GM23338 (cell line): ENCODE results near the gene NIPAL3. TPM values are rescaled to one million over a fixed set of nuclear protein-coding genes. Genes with fewer than 3 reads are reported as not detected.

Experiments used
- ATAC-seq: fragments of 200-7000 bp; cut with Tn5 transposase; 3 replicates; pipeline ENCODE4 v1.9.1; 2020
- DNase-seq: peaks from one replicate; pipeline ENCODE4 v3.0.0-alpha.2; 2015; ENCODE audit warnings: low spot score
- H2AFZ ChIP-seq: fragments of 200-600 bp; sonication (generic); 2 replicates; pipeline ENCODE4 v1.8.0; 2016; ENCODE audit warnings: antibody characterized with exemption, mild to moderate bottlenecking, moderate library complexity
- H3F3A ChIP-seq: fragments of 200-600 bp; sonication (generic); replicated peaks from 2 replicates; pipeline ENCODE4 v1.8.0; 2017; ENCODE audit warnings: antibody characterized with exemption, mixed run types, low read depth
- H3K27ac ChIP-seq: fragments of 200-600 bp; sonication (generic); 2 replicates; pipeline ENCODE4 v1.6.1; 2016; ENCODE audit warnings: low read depth
- H3K27me3 ChIP-seq: fragments of 200-600 bp; sonication (generic); 2 replicates; pipeline ENCODE4 v1.8.0; 2016; ENCODE audit warnings: mild to moderate bottlenecking, mixed run types, moderate library complexity; ENCODE audit not compliant: insufficient read depth
- H3K36me3 ChIP-seq: fragments of 200-600 bp; sonication (generic); 2 replicates; pipeline ENCODE4 v1.8.0; 2016; ENCODE audit warnings: mild to moderate bottlenecking; ENCODE audit not compliant: insufficient read depth
- H3K4me1 ChIP-seq: fragments of 200-600 bp; sonication (generic); 2 replicates; pipeline ENCODE4 v1.8.0; 2016; ENCODE audit warnings: mild to moderate bottlenecking, moderate library complexity; ENCODE audit not compliant: insufficient read depth
- H3K4me2 ChIP-seq: fragments of 200-600 bp; sonication (generic); 2 replicates; pipeline ENCODE4 v1.7.1; 2017; ENCODE audit warnings: mixed run types
- H3K4me3 ChIP-seq: fragments of 200-600 bp; sonication (generic); 2 replicates; pipeline ENCODE4 v1.6.1; 2016; ENCODE audit warnings: mixed run types
- H3K79me2 ChIP-seq: fragments of 200-600 bp; sonication (generic); replicated peaks from 2 replicates; pipeline ENCODE4 v1.8.0; 2017; ENCODE audit warnings: mild to moderate bottlenecking; ENCODE audit not compliant: insufficient read depth
- H3K9me2 ChIP-seq: fragments of 200-600 bp; sonication (generic); 2 replicates; pipeline ENCODE4 v1.8.0; 2017; ENCODE audit not compliant: insufficient read depth
- H4K20me1 ChIP-seq: fragments of 200-600 bp; sonication (generic); replicated peaks from 2 replicates; pipeline ENCODE4 v1.8.0; 2017; ENCODE audit warnings: mild to moderate bottlenecking; ENCODE audit not compliant: insufficient read depth
- H3K27ac Mint-ChIP-seq: 2 replicates; pipeline ENCODE4 v1.8.0; 2020; ENCODE audit warnings: inconsistent platforms, mild to moderate bottlenecking, moderate library complexity, mixed read lengths
- H3K27me3 Mint-ChIP-seq: 3 replicates; pipeline ENCODE4 v1.8.0; 2022; ENCODE audit warnings: low read depth, mild to moderate bottlenecking, moderate library complexity, mixed read lengths, inconsistent platforms; ENCODE audit not compliant: insufficient read depth, poor library complexity
- H3K36me3 Mint-ChIP-seq: 3 replicates; pipeline ENCODE4 v1.8.0; 2021; ENCODE audit warnings: low read depth, mild to moderate bottlenecking, inconsistent platforms, moderate library complexity, mixed read lengths
- H3K4me1 Mint-ChIP-seq: 3 replicates; pipeline ENCODE4 v1.8.0; 2020; ENCODE audit warnings: mild to moderate bottlenecking, inconsistent platforms, mixed read lengths
- H3K4me3 Mint-ChIP-seq: 3 replicates; pipeline ENCODE4 v1.8.0; 2021; ENCODE audit warnings: moderate library complexity, mild to moderate bottlenecking, inconsistent platforms, mixed read lengths
- H3K9me3 Mint-ChIP-seq: 3 replicates; pipeline ENCODE4 v1.8.0; 2020; ENCODE audit warnings: moderate library complexity, mild to moderate bottlenecking, inconsistent platforms, mixed read lengths
- CTCF ChIP-seq, 2 experiments: fragments of 200-600 bp in 1 of 2; sonication (generic) in 1 of 2; conservative IDR thresholded peaks; 2 replicates each; pipeline versions ENCODE4 v1.5.1 to v1.6.1; 2016 to 2017; ENCODE audit warnings: antibody characterized with exemption in 2 of 2, low read depth in 2 of 2, mild to moderate bottlenecking in 2 of 2, moderate library complexity in 1 of 2
- EZH2phosphoT487 ChIP-seq: fragments of 200-600 bp; sonication (generic); IDR thresholded peaks from one replicate; pipeline ENCODE4 v1.8.1; 2018; ENCODE audit warnings: antibody characterized with exemption; ENCODE audit not compliant: unreplicated experiment
- JUNB ChIP-seq: IDR thresholded peaks from one replicate; pipeline ENCODE4 v1.6.1; 2016; ENCODE audit warnings: antibody characterized with exemption; ENCODE audit not compliant: unreplicated experiment
- NANOG ChIP-seq: IDR thresholded peaks from 2 replicates; pipeline ENCODE4 v1.6.1; 2016; ENCODE audit warnings: antibody characterized with exemption, borderline replicate concordance
- POLR2AphosphoS5 ChIP-seq: IDR thresholded peaks from 2 replicates; pipeline ENCODE4 v1.6.1; 2016; ENCODE audit warnings: antibody characterized with exemption, low read depth
- ZNF114 ChIP-seq: fragments of 250-450 bp; sonication (Bioruptor Pico); IDR thresholded peaks from 2 replicates; pipeline ENCODE4 v1.5.0; 2020; ENCODE audit warnings: mild to moderate bottlenecking, moderate library complexity
- ZNF331 ChIP-seq: fragments of 250-450 bp; sonication (Bioruptor Pico); IDR thresholded peaks from 2 replicates; pipeline ENCODE4 v1.5.0; 2020; ENCODE audit warnings: low read depth, mild to moderate bottlenecking, moderate library complexity
- polyA plus RNA-seq: library from polyadenylated mRNA; unstranded; fragments of >200 nt; fragmentation: Nextera tagmentation; extraction: Ambion mirVana; gene quantifications from 2 replicates; pipeline ENCODE4 v1.2.1, GENCODE V29; 2016
- total RNA-seq: library from RNA; depleted of rRNA; stranded (reverse); fragments of >200 nt; shearing (Covaris generic); gene quantifications from 2 replicates; pipeline ENCODE4 v1.2.3, GENCODE V29; 2014
- TF ChIP-seq, protein P1 (sequence below): fragments of 250-450 bp; sonication (Bioruptor Pico); IDR thresholded peaks from 2 replicates; pipeline ENCODE4 v1.5.0; 2020; ENCODE audit warnings: mild to moderate bottlenecking, moderate library complexity
- TF ChIP-seq, protein P2 (sequence below): IDR thresholded peaks from 2 replicates; pipeline ENCODE4 v1.6.1; 2016; ENCODE audit warnings: antibody characterized with exemption
- TF ChIP-seq, protein P3 (sequence below): IDR thresholded peaks from one replicate; pipeline ENCODE4 v1.6.1; 2018; ENCODE audit warnings: antibody characterized with exemption; ENCODE audit not compliant: unreplicated experiment

Gene NIPAL3
- total and polyA plus RNA-seq, 2 experiments from 2014 or later: 5.5 to 9.6 TPM

- Histone ChIP-seq H3K79me2 (no peaks in the 10 kb centered on the region), H3K4me2 (no peak overlapping the region), H3K4me1 (no peaks in the 10 kb centered on the region), H3K27ac (no peak overlapping the region), H2AFZ (no peak overlapping the region), H3K4me3 (no peak overlapping the region), H3F3A (no peaks in the 10 kb centered on the region), H3K9me2 (no peaks in the 10 kb centered on the region), H3K27me3 (no peaks in the 10 kb centered on the region), H4K20me1 (no peaks in the 10 kb centered on the region), H3K36me3 (no peaks in the 10 kb centered on the region)
- ATAC-seq: no peak
- Mint-ChIP-seq H3K4me3 (no peak overlapping the region), H3K9me3 (no peaks in the 10 kb centered on the region; the same call in 2 of the 3 replicates), H3K4me1 (peaks cover 7% of the 10 kb centered on the region), H3K27ac (no peak overlapping the region), H3K27me3 (peaks cover 14% of the 10 kb centered on the region), H3K36me3 (peaks cover 3% of the 10 kb centered on the region; the same call in 1 of the 3 replicates)
- no peak for TF ChIP-seq EZH2phosphoT487
- TF ChIP-seq POLR2AphosphoS5: no peak
- TF ChIP-seq ZNF114 (CRISPR knock-in tag): no peak
- TF ChIP-seq, protein P1, sequence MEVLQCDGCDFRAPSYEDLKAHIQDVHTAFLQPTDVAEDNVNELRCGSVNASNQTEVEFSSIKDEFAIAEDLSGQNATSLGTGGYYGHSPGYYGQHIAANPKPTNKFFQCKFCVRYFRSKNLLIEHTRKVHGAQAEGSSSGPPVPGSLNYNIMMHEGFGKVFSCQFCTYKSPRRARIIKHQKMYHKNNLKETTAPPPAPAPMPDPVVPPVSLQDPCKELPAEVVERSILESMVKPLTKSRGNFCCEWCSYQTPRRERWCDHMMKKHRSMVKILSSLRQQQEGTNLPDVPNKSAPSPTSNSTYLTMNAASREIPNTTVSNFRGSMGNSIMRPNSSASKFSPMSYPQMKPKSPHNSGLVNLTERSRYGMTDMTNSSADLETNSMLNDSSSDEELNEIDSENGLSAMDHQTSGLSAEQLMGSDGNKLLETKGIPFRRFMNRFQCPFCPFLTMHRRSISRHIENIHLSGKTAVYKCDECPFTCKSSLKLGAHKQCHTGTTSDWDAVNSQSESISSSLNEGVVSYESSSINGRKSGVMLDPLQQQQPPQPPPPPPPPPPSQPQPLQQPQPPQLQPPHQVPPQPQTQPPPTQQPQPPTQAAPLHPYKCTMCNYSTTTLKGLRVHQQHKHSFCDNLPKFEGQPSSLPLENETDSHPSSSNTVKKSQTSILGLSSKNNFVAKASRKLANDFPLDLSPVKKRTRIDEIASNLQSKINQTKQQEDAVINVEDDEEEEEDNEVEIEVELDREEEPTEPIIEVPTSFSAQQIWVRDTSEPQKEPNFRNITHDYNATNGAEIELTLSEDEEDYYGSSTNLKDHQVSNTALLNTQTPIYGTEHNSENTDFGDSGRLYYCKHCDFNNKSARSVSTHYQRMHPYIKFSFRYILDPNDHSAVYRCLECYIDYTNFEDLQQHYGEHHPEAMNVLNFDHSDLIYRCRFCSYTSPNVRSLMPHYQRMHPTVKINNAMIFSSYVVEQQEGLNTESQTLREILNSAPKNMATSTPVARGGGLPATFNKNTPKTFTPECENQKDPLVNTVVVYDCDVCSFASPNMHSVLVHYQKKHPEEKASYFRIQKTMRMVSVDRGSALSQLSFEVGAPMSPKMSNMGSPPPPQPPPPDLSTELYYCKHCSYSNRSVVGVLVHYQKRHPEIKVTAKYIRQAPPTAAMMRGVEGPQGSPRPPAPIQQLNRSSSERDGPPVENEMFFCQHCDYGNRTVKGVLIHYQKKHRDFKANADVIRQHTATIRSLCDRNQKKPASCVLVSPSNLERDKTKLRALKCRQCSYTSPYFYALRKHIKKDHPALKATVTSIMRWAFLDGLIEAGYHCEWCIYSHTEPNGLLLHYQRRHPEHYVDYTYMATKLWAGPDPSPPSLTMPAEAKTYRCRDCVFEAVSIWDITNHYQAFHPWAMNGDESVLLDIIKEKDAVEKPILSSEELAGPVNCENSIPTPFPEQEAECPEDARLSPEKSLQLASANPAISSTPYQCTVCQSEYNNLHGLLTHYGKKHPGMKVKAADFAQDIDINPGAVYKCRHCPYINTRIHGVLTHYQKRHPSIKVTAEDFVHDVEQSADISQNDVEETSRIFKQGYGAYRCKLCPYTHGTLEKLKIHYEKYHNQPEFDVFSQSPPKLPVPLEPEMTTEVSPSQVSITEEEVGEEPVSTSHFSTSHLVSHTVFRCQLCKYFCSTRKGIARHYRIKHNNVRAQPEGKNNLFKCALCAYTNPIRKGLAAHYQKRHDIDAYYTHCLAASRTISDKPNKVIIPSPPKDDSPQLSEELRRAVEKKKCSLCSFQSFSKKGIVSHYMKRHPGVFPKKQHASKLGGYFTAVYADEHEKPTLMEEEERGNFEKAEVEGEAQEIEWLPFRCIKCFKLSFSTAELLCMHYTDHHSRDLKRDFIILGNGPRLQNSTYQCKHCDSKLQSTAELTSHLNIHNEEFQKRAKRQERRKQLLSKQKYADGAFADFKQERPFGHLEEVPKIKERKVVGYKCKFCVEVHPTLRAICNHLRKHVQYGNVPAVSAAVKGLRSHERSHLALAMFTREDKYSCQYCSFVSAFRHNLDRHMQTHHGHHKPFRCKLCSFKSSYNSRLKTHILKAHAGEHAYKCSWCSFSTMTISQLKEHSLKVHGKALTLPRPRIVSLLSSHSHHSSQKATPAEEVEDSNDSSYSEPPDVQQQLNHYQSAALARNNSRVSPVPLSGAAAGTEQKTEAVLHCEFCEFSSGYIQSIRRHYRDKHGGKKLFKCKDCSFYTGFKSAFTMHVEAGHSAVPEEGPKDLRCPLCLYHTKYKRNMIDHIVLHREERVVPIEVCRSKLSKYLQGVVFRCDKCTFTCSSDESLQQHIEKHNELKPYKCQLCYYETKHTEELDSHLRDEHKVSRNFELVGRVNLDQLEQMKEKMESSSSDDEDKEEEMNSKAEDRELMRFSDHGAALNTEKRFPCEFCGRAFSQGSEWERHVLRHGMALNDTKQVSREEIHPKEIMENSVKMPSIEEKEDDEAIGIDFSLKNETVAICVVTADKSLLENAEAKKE (CRISPR knock-in tag): no peak
- no peak for TF ChIP-seq NANOG
- no peak for TF ChIP-seq JUNB
- TF ChIP-seq, protein P2, sequence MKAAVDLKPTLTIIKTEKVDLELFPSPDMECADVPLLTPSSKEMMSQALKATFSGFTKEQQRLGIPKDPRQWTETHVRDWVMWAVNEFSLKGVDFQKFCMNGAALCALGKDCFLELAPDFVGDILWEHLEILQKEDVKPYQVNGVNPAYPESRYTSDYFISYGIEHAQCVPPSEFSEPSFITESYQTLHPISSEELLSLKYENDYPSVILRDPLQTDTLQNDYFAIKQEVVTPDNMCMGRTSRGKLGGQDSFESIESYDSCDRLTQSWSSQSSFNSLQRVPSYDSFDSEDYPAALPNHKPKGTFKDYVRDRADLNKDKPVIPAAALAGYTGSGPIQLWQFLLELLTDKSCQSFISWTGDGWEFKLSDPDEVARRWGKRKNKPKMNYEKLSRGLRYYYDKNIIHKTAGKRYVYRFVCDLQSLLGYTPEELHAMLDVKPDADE: no peak
- no peak for TF ChIP-seq CTCF (conservative IDR thresholded peaks at IDR 0.05; ENCODE audit: low read depth in 2 of 2)
- no peak for TF ChIP-seq ZNF331 (CRISPR knock-in tag)
- TF ChIP-seq, protein P3, sequence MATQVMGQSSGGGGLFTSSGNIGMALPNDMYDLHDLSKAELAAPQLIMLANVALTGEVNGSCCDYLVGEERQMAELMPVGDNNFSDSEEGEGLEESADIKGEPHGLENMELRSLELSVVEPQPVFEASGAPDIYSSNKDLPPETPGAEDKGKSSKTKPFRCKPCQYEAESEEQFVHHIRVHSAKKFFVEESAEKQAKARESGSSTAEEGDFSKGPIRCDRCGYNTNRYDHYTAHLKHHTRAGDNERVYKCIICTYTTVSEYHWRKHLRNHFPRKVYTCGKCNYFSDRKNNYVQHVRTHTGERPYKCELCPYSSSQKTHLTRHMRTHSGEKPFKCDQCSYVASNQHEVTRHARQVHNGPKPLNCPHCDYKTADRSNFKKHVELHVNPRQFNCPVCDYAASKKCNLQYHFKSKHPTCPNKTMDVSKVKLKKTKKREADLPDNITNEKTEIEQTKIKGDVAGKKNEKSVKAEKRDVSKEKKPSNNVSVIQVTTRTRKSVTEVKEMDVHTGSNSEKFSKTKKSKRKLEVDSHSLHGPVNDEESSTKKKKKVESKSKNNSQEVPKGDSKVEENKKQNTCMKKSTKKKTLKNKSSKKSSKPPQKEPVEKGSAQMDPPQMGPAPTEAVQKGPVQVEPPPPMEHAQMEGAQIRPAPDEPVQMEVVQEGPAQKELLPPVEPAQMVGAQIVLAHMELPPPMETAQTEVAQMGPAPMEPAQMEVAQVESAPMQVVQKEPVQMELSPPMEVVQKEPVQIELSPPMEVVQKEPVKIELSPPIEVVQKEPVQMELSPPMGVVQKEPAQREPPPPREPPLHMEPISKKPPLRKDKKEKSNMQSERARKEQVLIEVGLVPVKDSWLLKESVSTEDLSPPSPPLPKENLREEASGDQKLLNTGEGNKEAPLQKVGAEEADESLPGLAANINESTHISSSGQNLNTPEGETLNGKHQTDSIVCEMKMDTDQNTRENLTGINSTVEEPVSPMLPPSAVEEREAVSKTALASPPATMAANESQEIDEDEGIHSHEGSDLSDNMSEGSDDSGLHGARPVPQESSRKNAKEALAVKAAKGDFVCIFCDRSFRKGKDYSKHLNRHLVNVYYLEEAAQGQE: no peak
- DNase-seq: no peak
Measured at GRCh38 chr1:24386931-24387330, 28.7 kb upstream of the NIPAL3 start.
